ENCODE measurements around the gene PDE7B. TPM values are rescaled to one million over a fixed set of nuclear protein-coding genes. Genes with fewer than 3 reads are reported as not detected.

The PDE7B gene
- polyA plus RNA-seq, 1 donor (not counting 4 experiments of a cell fraction or from before 2014, with no cell fraction given), result 0.01 TPM

DNA sequence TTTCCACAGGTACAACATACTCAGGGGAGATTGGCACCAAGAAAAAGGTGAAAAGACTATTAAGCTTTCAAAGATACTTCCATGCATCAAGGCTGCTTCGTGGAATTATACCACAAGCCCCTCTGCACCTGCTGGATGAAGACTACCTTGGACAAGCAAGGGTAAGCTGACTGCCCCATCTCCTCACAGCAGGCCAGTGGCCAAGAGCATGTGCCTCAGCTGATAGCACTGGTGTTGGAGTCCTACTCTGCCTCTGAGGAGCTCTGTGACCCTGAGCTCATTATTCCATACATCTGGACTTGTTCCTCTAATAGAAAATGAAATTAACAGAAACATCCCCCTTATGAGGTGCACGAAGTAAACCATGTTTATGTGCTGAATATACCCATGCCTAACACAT, 295.8 kb downstream of the PDE7B start:
- Histone ChIP-seq H3K4me3 (ENCODE audit: control insufficient read depth in 2 of 3, extremely low read depth in 1 of 3, insufficient read depth in 2 of 3, low read depth in 1 of 3, low read length in 3 of 3) (no peak overlapping the region), H3K9me3 (ENCODE audit: control insufficient read depth, low read depth, low read length) (no peaks in the 10 kb centered on the region), H3K4me2 (ENCODE audit: control insufficient read depth, extremely low read depth, insufficient read depth, low read depth, low read length) (no peak overlapping the region), H2AFZ (ENCODE audit: control insufficient read depth, low read length) (no peak overlapping the region), H3K27me3 (ENCODE audit: control insufficient read depth, extremely low read depth, insufficient read depth, low read length) (no peaks in the 10 kb centered on the region), H4K20me1 (ENCODE audit: control insufficient read depth, extremely low read depth, insufficient read depth, low read length) (no peaks in the 10 kb centered on the region), H3K9me1 (ENCODE audit: control insufficient read depth, extremely low read depth, insufficient read depth, low read length) (no peaks in the 10 kb centered on the region), H3K4me1 (ENCODE audit: control insufficient read depth, extremely low read depth, insufficient read depth, low read length) (no peaks in the 10 kb centered on the region), H3K27ac (ENCODE audit: control insufficient read depth, insufficient read depth, low read length) (no peak overlapping the region), H3K9ac (ENCODE audit: control insufficient read depth, extremely low read depth, insufficient read depth, low read length) (no peak overlapping the region), H3K36me3 (ENCODE audit: control insufficient read depth in 2 of 2, extremely low read depth in 1 of 2, insufficient read depth in 2 of 2, low read length in 2 of 2) (no peaks in the 10 kb centered on the region), H3K79me2 (ENCODE audit: control insufficient read depth, insufficient read depth, low read length) (no peaks in the 10 kb centered on the region)
- FAIRE-seq, result no peak
- no peak for DNase-seq (ENCODE audit: low read depth, low spot score)
- no peak for TF ChIP-seq EZH2 (IDR thresholded peaks at IDR 0.05; ENCODE audit: low read length)
- TF ChIP-seq, protein P1, sequence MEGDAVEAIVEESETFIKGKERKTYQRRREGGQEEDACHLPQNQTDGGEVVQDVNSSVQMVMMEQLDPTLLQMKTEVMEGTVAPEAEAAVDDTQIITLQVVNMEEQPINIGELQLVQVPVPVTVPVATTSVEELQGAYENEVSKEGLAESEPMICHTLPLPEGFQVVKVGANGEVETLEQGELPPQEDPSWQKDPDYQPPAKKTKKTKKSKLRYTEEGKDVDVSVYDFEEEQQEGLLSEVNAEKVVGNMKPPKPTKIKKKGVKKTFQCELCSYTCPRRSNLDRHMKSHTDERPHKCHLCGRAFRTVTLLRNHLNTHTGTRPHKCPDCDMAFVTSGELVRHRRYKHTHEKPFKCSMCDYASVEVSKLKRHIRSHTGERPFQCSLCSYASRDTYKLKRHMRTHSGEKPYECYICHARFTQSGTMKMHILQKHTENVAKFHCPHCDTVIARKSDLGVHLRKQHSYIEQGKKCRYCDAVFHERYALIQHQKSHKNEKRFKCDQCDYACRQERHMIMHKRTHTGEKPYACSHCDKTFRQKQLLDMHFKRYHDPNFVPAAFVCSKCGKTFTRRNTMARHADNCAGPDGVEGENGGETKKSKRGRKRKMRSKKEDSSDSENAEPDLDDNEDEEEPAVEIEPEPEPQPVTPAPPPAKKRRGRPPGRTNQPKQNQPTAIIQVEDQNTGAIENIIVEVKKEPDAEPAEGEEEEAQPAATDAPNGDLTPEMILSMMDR (optimal IDR thresholded peaks at IDR 0.05 in 1 of 3, IDR thresholded peaks at IDR 0.05 in 1 of 3, conservative IDR thresholded peaks at IDR 0.05 in 1 of 3; ENCODE audit: extremely low read depth in 1 of 3, insufficient read depth in 2 of 3, low read length in 3 of 3), result no peak
- dilution Hi-C loops (cut with MboI; ENCODE audit: extremely low pct_ligation_motif_present, low sequenced_read_pairs), result no loop called here

- H3K36me3 ChIP-seq (ENCODE audit: control insufficient read depth in 2 of 2, extremely low read depth in 1 of 2, insufficient read depth in 2 of 2, low read length in 2 of 2), result no peaks in the 10 kb centered on the region
- H3K27me3 ChIP-seq (ENCODE audit: control insufficient read depth, extremely low read depth, insufficient read depth, low read length), result no peaks in the 10 kb centered on the region
- no peak overlapping the region for H3K4me3 ChIP-seq (ENCODE audit: control insufficient read depth in 2 of 3, extremely low read depth in 1 of 3, insufficient read depth in 2 of 3, low read depth in 1 of 3, low read length in 3 of 3)
- FAIRE-seq, result no peak
- TF ChIP-seq, protein P1 (optimal IDR thresholded peaks at IDR 0.05 in 1 of 3, IDR thresholded peaks at IDR 0.05 in 1 of 3, conservative IDR thresholded peaks at IDR 0.05 in 1 of 3; ENCODE audit: extremely low read depth in 1 of 3, insufficient read depth in 2 of 3, low read length in 3 of 3), result no peak
- TF ChIP-seq EZH2 (IDR thresholded peaks at IDR 0.05; ENCODE audit: low read length), result no peak
- no peak for DNase-seq (ENCODE audit: low read depth, low spot score)
- H3K79me2 ChIP-seq (ENCODE audit: control insufficient read depth, insufficient read depth, low read length), result no peaks in the 10 kb centered on the region
- dilution Hi-C loops (cut with MboI; ENCODE audit: extremely low pct_ligation_motif_present, low sequenced_read_pairs), result no loop called here
- H3K9ac ChIP-seq (ENCODE audit: control insufficient read depth, extremely low read depth, insufficient read depth, low read length), result no peak overlapping the region
- H2AFZ ChIP-seq (ENCODE audit: control insufficient read depth, low read length), result no peak overlapping the region
- no peak overlapping the region for H3K4me2 ChIP-seq (ENCODE audit: control insufficient read depth, extremely low read depth, insufficient read depth, low read depth, low read length)
- no peaks in the 10 kb centered on the region for H3K4me1 ChIP-seq (ENCODE audit: control insufficient read depth, extremely low read depth, insufficient read depth, low read length)
- H4K20me1 ChIP-seq (ENCODE audit: control insufficient read depth, extremely low read depth, insufficient read depth, low read length), result no peaks in the 10 kb centered on the region
- H3K27ac ChIP-seq (ENCODE audit: control insufficient read depth, insufficient read depth, low read length), result no peak overlapping the region
- H3K9me1 ChIP-seq (ENCODE audit: control insufficient read depth, extremely low read depth, insufficient read depth, low read length), result no peaks in the 10 kb centered on the region
- no peaks in the 10 kb centered on the region for H3K9me3 ChIP-seq (ENCODE audit: control insufficient read depth, low read depth, low read length)
Measured at GRCh38 chr6:136148051-136148450, 296.6 kb downstream of the PDE7B start.
